ENCODE results near the gene VAV1. TPM values are rescaled to one million over a fixed set of nuclear protein-coding genes. Genes with fewer than 3 reads are reported as not detected.

VAV1 gene
- total RNA-seq, 5 donors from 2014 or later (not counting 1 experiment from before 2014, with no cell fraction given) = 82.5 to 114 (median 92.2) TPM

GRCh38 chr19:6887316-6887715 lies 114.8 kb downstream of the VAV1 start, which contains the start of gene ADGRE1:
ADGRE1 (plus strand) TSS chr19:6887579; CDS start chr19:6887609, 30 bp downstream.
- Mint-ChIP-seq H3K27me3 (no peaks in the 10 kb centered on the region), H3K27ac (peak within 1 kb of the TSS; percentile 47 to 71), H3K4me1 (peaks cover 56 to 59% (median 57%) of the 10 kb centered on the region in 3 donors), H3K9me3 (peaks cover 5 to 12% (median 11%) of the 10 kb centered on the region in 3 donors), H3K36me3 (peaks cover 4% of the 10 kb centered on the region), H3K4me3 (peak within 1 kb of the TSS; percentile 17 to 51 (median 41))
- Histone ChIP-seq H3K4me1 (ENCODE audit: control insufficient read depth in 1 of 2, extremely low read depth in 1 of 2, insufficient read depth in 2 of 2, low read length in 2 of 2) (peaks cover 42 to 44% of the 10 kb centered on the region in 2 experiments), H3K36me3 (ENCODE audit: control insufficient read depth in 2 of 2, extremely low read depth in 1 of 2, insufficient read depth in 1 of 2, low read length in 1 of 2) (no peaks in the 10 kb centered on the region), H3K27ac (ENCODE audit: low read length) (no peak within 1 kb of the TSS), H3K4me3 (ENCODE audit: control insufficient read depth in 1 of 2, extremely low read depth in 1 of 2, low read length in 1 of 2) (no peak within 1 kb of the TSS), H3K9me3 (no peaks in the 10 kb centered on the region), H3K27me3 (replicated peaks in 1 of 2; ENCODE audit: control insufficient read depth in 2 of 2, extremely low read depth in 1 of 2, insufficient read depth in 2 of 2, low read length in 1 of 2) (no peaks in the 10 kb centered on the region)
- POLR2A ChIA-PET = no interaction called here
- DNase-seq (peak in 4 of 35 experiments; percentile 14 to 25 (median 22)), ATAC-seq (replicated peaks in 1 of 4) (no peak)
- no CpG with 5 or more reads among the region's 4 CpGs for WGBS (ENCODE audit: insufficient coverage)
- CTCF ChIA-PET = interaction anchor here in 1 of 2 donors (0.5 kb wide), 1 partner anchor 179 kb away, joined by 4 read pairs; no protein-coding TSS in a partner anchor

- peaks cover 4% of the 10 kb centered on the region for H3K36me3 Mint-ChIP-seq
These were observed 116.5 kb downstream of the VAV1 start for GRCh38 chr19:6888967-6889366.

GRCh38 chr19:6890401-6890913 lies 117.9 kb downstream of the VAV1 start:
- H3K4me3 Mint-ChIP-seq = peak overlapping the region; percentile 47 to 78 (median 53)
- peaks cover 0 to 5% of the 10 kb centered on the region in 2 experiments for H3K27me3 ChIP-seq (replicated peaks in 1 of 2; ENCODE audit: control insufficient read depth in 2 of 2, extremely low read depth in 1 of 2, insufficient read depth in 2 of 2, low read length in 1 of 2)
- peak in 30 of 35 experiments; percentile 3 to 64 (median 18) for DNase-seq
- H3K27me3 Mint-ChIP-seq = no peaks in the 10 kb centered on the region
- CTCF ChIA-PET = interaction anchor here in 1 of 2 donors (0.6 to 1.6 kb wide), 4 partner anchors 27 to 920 kb away, joined by 3 to 9 read pairs (median 5); no protein-coding TSS in a partner anchor
- POLR2A ChIA-PET = interaction anchor here in 1 of 2 donors (0.6 kb wide), 1 partner anchor 20 kb away, joined by 4 read pairs; no protein-coding TSS in a partner anchor
- peaks cover 19 to 24% (median 21%) of the 10 kb centered on the region in 3 donors for H3K9me3 Mint-ChIP-seq
- peak overlapping the region in 1 of 2 donors; percentile 42 for H3K4me3 ChIP-seq (ENCODE audit: control insufficient read depth in 1 of 2, extremely low read depth in 1 of 2, low read length in 1 of 2)
- peaks cover 55 to 63% of the 10 kb centered on the region in 2 experiments for H3K4me1 ChIP-seq (ENCODE audit: control insufficient read depth in 1 of 2, extremely low read depth in 1 of 2, insufficient read depth in 2 of 2, low read length in 2 of 2)
- peaks cover 18% of the 10 kb centered on the region for H3K36me3 Mint-ChIP-seq
- WGBS (ENCODE audit: insufficient coverage) = 0% methylated on average over 1 of the region's 3 CpGs
- H3K27ac ChIP-seq (ENCODE audit: low read length) = peak overlapping the region; percentile 56
- H3K27ac Mint-ChIP-seq = peak overlapping the region; percentile 94
- peaks cover 79 to 85% (median 80%) of the 10 kb centered on the region in 3 donors for H3K4me1 Mint-ChIP-seq
- H3K9me3 ChIP-seq = no peaks in the 10 kb centered on the region
- peak; percentile 69 to 82 (median 76) for ATAC-seq (replicated peaks in 1 of 4)
- H3K36me3 ChIP-seq (ENCODE audit: control insufficient read depth in 2 of 2, extremely low read depth in 1 of 2, insufficient read depth in 1 of 2, low read length in 1 of 2) = peaks cover 0 to 3% of the 10 kb centered on the region in 2 donors

More at GRCh38 chr19:6888967-6889366, 116.5 kb downstream of the VAV1 start:
- H3K27me3 Mint-ChIP-seq = no peaks in the 10 kb centered on the region
- WGBS (ENCODE audit: insufficient coverage) = 96% methylated on average over 2 of the region's 2 CpGs
- Histone ChIP-seq H3K9me3 (no peaks in the 10 kb centered on the region), H3K27ac (ENCODE audit: low read length) (no peak overlapping the region), H3K4me1 (ENCODE audit: control insufficient read depth in 1 of 2, extremely low read depth in 1 of 2, insufficient read depth in 2 of 2, low read length in 2 of 2) (peaks cover 53 to 58% of the 10 kb centered on the region in 2 experiments), H3K36me3 (ENCODE audit: control insufficient read depth in 2 of 2, extremely low read depth in 1 of 2, insufficient read depth in 1 of 2, low read length in 1 of 2) (no peaks in the 10 kb centered on the region), H3K4me3 (ENCODE audit: control insufficient read depth in 1 of 2, extremely low read depth in 1 of 2, low read length in 1 of 2) (no peak overlapping the region), H3K27me3 (replicated peaks in 1 of 2; ENCODE audit: control insufficient read depth in 2 of 2, extremely low read depth in 1 of 2, insufficient read depth in 2 of 2, low read length in 1 of 2) (no peaks in the 10 kb centered on the region)
- peak overlapping the region in 1 of 3 donors; percentile 51 for H3K4me3 Mint-ChIP-seq
- H3K27ac Mint-ChIP-seq = peak overlapping the region; percentile 46 to 71
- peaks cover 8 to 13% (median 12%) of the 10 kb centered on the region in 3 donors for H3K9me3 Mint-ChIP-seq
- ATAC-seq (replicated peaks in 1 of 4) (no peak), DNase-seq (no peak)
- peaks cover 70 to 76% (median 72%) of the 10 kb centered on the region in 3 donors for H3K4me1 Mint-ChIP-seq
- ChIA-PET POLR2A (interaction anchor here in 1 of 2 donors (0.6 to 0.7 kb wide), 2 partner anchors 48 to 1015 kb away, joined by 8 to 9 read pairs; no protein-coding TSS in a partner anchor), CTCF (no interaction called here)

- ATAC-seq (replicated peaks in 1 of 4) (peak; percentile 9 to 35 (median 18)), DNase-seq (peak in 34 of 35 experiments; percentile 14 to 72 (median 46))
- H3K27me3 Mint-ChIP-seq = no peaks in the 10 kb centered on the region
- H3K36me3 Mint-ChIP-seq = peaks cover 21% of the 10 kb centered on the region
- peaks cover 0 to 3% of the 10 kb centered on the region in 2 donors for H3K36me3 ChIP-seq (ENCODE audit: control insufficient read depth in 2 of 2, extremely low read depth in 1 of 2, insufficient read depth in 1 of 2, low read length in 1 of 2)
- H3K27me3 ChIP-seq (replicated peaks in 1 of 2; ENCODE audit: control insufficient read depth in 2 of 2, extremely low read depth in 1 of 2, insufficient read depth in 2 of 2, low read length in 1 of 2) = peaks cover 0 to 5% of the 10 kb centered on the region in 2 experiments
- H3K9me3 ChIP-seq = no peaks in the 10 kb centered on the region
- WGBS (ENCODE audit: insufficient coverage) = no CpG with 5 or more reads among the region's 8 CpGs
- peak overlapping the region in 1 of 2 donors; percentile 42 for H3K4me3 ChIP-seq (ENCODE audit: control insufficient read depth in 1 of 2, extremely low read depth in 1 of 2, low read length in 1 of 2)
- H3K4me1 Mint-ChIP-seq = peaks cover 81 to 89% (median 83%) of the 10 kb centered on the region in 3 donors
- H3K4me3 Mint-ChIP-seq = peak overlapping the region; percentile 19 to 78 (median 53)
- peak overlapping the region; percentile 56 for H3K27ac ChIP-seq (ENCODE audit: low read length)
- H3K27ac Mint-ChIP-seq = peak overlapping the region; percentile 94
- CTCF ChIA-PET = interaction anchor here in 1 of 2 donors (0.6 to 1.6 kb wide), 4 partner anchors 27 to 921 kb away, joined by 3 to 9 read pairs (median 5); no protein-coding TSS in a partner anchor
- peaks cover 19 to 28% (median 25%) of the 10 kb centered on the region in 3 donors for H3K9me3 Mint-ChIP-seq
- H3K4me1 ChIP-seq (ENCODE audit: control insufficient read depth in 1 of 2, extremely low read depth in 1 of 2, insufficient read depth in 2 of 2, low read length in 2 of 2) = peaks cover 55 to 63% of the 10 kb centered on the region in 2 experiments
- POLR2A ChIA-PET = no interaction called here
These were observed 118.4 kb downstream of the VAV1 start for GRCh38 chr19:6890938-6891337.

- H3K9me3 Mint-ChIP-seq = peaks cover 21 to 32% (median 28%) of the 10 kb centered on the region in 3 donors
- Histone ChIP-seq H3K9me3 (no peaks in the 10 kb centered on the region), H3K36me3 (ENCODE audit: control insufficient read depth in 2 of 2, extremely low read depth in 1 of 2, insufficient read depth in 1 of 2, low read length in 1 of 2) (peaks cover 0 to 5% of the 10 kb centered on the region in 2 donors), H3K27ac (ENCODE audit: low read length) (peak overlapping the region; percentile 56), H3K4me1 (ENCODE audit: control insufficient read depth in 1 of 2, extremely low read depth in 1 of 2, insufficient read depth in 2 of 2, low read length in 2 of 2) (peaks cover 55 to 58% of the 10 kb centered on the region in 2 experiments), H3K27me3 (replicated peaks in 1 of 2; ENCODE audit: control insufficient read depth in 2 of 2, extremely low read depth in 1 of 2, insufficient read depth in 2 of 2, low read length in 1 of 2) (peaks cover 0 to 5% of the 10 kb centered on the region in 2 experiments), H3K4me3 (ENCODE audit: control insufficient read depth in 1 of 2, extremely low read depth in 1 of 2, low read length in 1 of 2) (peak overlapping the region in 1 of 2 donors; percentile 27)
- no peaks in the 10 kb centered on the region for H3K27me3 Mint-ChIP-seq
- WGBS (ENCODE audit: insufficient coverage) = 37% methylated on average over 5 of the region's 8 CpGs
- H3K27ac Mint-ChIP-seq = peak overlapping the region; percentile 94
- peak in 8 of 35 experiments; percentile 2 to 56 (median 20) for DNase-seq
- peaks cover 27% of the 10 kb centered on the region for H3K36me3 Mint-ChIP-seq
- peak overlapping the region; percentile 21 to 78 (median 53) for H3K4me3 Mint-ChIP-seq
- ATAC-seq (replicated peaks in 1 of 4) = peak; percentile 46 to 70 (median 62)
- POLR2A ChIA-PET = no interaction called here
- CTCF ChIA-PET = no interaction called here
- H3K4me1 Mint-ChIP-seq = peaks cover 80 to 91% (median 84%) of the 10 kb centered on the region in 3 donors
These were observed 119.4 kb downstream of the VAV1 start for GRCh38 chr19:6891761-6892385.

GRCh38 chr19:6894313-6894712 lies 121.8 kb downstream of the VAV1 start:
- H3K27ac Mint-ChIP-seq = peak overlapping the region; percentile 94
- POLR2A ChIA-PET = no interaction called here
- ATAC-seq (replicated peaks in 1 of 4) (no peak), DNase-seq (no peak)
- Histone ChIP-seq H3K36me3 (ENCODE audit: control insufficient read depth in 2 of 2, extremely low read depth in 1 of 2, insufficient read depth in 1 of 2, low read length in 1 of 2) (peaks cover 0 to 5% of the 10 kb centered on the region in 2 donors), H3K27ac (ENCODE audit: low read length) (no peak overlapping the region), H3K9me3 (no peaks in the 10 kb centered on the region), H3K27me3 (replicated peaks in 1 of 2; ENCODE audit: control insufficient read depth in 2 of 2, extremely low read depth in 1 of 2, insufficient read depth in 2 of 2, low read length in 1 of 2) (peaks cover 0 to 5% of the 10 kb centered on the region in 2 experiments), H3K4me1 (ENCODE audit: control insufficient read depth in 1 of 2, extremely low read depth in 1 of 2, insufficient read depth in 2 of 2, low read length in 2 of 2) (peaks cover 34 to 47% of the 10 kb centered on the region in 2 experiments), H3K4me3 (ENCODE audit: control insufficient read depth in 1 of 2, extremely low read depth in 1 of 2, low read length in 1 of 2) (no peak overlapping the region)
- peaks cover 60 to 78% (median 63%) of the 10 kb centered on the region in 3 donors for H3K4me1 Mint-ChIP-seq
- 91% methylated on average over 1 of the region's 1 CpG for WGBS (ENCODE audit: insufficient coverage)
- H3K4me3 Mint-ChIP-seq = peak overlapping the region in 1 of 3 donors; percentile 78
- H3K27me3 Mint-ChIP-seq = no peaks in the 10 kb centered on the region
- CTCF ChIA-PET = no interaction called here
- peaks cover 41% of the 10 kb centered on the region for H3K36me3 Mint-ChIP-seq
- H3K9me3 Mint-ChIP-seq = peaks cover 18 to 30% (median 22%) of the 10 kb centered on the region in 3 donors
